HG02610 (cell line): Measurements from ENCODE around the gene MIA3.

Experiments
- ATAC-seq: cut with Tn5 transposase; IDR thresholded peaks from one replicate; pipeline ENCODE4 v1.9.1; 2021; ENCODE audit warnings: mild to moderate bottlenecking, moderate library complexity; ENCODE audit not compliant: unreplicated experiment

Gene MIA3

DNA sequence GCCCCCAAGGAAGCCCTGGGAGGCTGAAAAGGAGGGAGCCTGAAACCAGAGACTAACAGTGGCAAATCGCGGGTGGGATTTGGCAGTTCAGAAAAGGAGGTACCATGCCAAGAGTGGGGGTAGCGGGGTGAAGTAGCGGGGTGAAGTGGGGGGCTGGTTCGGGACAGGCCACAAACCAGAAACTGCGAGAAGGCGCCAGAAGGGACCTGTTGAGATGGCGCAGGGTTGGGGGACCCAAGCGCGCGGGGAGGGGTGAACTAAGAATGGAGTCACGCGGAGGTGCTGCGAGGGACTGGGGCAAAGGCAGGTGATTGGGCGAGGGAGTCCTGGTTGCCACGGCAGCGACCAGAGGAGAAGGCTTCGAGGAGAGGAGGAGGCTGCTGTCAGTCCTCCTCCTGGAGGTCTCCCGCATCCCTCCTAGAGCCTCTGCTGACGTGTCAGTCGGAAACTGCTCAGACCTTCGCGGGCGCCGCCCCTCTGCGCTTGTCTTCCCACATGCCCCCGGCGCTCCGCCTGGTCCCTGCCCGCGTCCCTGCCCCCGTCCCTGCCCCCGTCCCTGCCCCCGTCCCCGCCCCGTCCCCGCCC, 438 bp upstream of the MIA3 start:
- ATAC-seq = peak; percentile 80

DNA sequence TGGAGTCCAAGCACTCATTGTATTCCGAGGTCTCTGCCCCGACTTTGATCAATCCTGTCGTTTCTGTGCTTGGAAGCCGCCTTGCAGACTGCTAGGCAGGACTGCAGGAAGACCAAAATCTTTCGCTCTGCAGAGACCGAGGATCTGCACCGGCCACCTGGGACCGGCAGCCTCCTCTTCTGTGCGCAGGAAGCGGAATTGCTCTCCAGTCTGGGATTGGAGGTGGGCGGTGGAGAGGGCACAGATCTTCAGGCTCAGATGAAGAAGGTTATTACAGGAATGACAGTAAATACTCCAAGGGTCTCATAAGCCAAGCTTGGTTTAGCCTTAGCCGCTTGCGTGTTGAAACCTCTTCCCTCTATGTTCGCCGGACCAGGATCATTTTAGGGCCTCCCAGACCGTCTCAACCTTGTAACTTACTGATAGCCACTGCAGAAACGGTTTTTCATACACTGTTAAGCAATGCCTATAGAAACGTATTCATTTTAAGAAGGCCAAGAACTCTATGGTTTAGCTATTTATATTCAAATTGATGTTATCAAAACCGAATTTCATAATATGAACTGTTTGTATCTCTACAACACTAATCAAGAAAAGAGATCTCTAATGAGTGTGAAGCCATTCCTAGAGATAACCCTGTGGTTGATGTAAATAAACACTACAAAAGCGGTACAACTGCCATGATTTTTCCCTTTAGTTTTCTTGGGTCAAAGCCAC, 1.1 kb downstream of the MIA3 start:
- ATAC-seq = no peak

DNA sequence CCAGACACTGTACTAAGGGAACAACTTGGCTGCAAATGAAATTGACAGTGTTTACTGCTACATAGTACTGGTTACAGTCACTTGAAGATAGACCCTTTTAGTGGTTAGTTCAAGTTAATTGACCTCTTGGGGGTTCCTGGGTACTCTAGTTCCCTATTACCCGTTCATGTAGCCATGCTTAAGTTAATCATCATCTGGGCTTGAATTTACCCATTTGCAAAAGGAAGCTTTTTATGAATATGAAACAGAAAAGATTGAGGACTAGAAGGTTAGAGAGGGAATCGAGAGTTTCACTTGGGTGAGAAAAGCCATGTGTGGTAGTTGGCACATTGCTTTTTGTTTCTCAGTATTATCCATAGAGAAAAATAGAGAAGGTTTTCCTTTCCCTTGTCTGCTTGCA, 2.7 kb downstream of the MIA3 start:
- peak; percentile 34 for ATAC-seq

DNA sequence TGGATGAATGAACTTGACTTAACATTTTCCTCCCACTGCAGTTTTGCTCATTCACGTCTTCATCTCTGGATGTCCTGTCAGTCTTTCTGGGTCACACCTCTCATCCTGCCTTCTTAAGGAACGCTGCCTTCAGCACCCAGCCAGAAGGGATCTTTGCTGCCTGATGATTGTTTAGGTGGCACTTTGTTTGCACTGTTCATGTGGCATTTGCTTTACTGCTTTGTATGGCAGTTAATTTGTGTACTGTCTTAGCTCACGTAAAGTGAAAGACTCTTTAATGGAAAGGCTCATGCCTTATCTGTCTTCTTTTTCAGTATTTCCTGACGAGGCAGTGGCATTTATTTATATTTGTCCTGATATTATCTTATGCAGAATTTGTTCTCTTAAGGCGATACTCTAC, 4.9 kb downstream of the MIA3 start:
- no peak for ATAC-seq

DNA sequence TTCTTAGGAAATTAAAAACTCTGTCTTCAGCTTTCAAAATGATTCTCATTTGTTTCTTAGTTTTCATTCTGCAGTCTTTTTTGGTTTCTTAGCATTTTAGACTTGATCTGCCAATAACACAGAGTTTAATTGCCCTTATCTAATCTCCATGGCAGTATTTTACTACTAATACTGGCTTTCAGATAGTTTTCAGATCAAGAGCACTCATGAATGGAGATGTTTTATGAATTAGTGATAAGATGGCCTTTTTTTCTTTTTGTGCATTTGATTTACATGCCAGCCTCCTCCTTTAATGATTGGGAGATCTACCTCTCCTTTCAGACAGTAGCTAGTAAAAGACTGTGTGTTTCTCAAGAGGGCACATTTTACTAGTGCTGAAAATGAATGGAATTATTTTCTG, 5.6 kb downstream of the MIA3 start:
- no peak for ATAC-seq

DNA sequence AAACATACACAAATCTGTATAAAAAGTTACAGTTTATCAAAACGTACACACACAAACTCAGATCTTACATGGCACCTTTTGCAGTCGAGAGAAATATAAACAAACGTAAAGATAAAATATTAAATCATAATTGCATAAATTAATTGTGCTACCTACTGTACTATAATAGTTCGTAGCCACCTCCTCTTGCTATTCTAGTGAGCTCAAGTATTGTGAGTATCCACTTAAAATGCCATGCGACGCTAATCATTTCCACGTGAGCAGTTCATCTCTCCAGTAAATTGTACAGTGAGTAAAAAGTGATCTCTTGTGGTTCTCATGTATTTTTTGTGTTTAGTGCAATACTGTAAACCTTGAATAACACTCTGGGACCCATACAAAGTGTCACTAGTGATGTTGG, 6.3 kb downstream of the MIA3 start:
- no peak for ATAC-seq

DNA sequence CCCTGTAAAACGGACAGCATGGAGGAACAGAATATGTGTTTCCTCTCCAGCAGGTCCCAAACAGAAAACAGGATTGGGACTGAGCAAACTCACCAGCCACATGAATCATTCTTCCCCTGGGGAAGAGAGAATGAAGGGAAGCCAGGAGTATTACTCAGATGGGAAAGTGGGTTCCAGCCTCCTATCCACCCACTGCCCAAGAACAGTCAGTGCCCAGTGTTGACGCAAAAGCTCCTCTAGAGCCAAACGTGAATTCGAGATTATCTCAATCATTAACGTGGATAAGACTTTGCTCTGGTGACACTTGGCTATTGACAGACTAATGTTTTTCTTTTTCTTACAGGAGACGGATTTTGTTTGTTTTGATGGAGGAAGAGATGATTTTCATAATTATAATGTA, 9.3 kb downstream of the MIA3 start:
- no peak for ATAC-seq

DNA sequence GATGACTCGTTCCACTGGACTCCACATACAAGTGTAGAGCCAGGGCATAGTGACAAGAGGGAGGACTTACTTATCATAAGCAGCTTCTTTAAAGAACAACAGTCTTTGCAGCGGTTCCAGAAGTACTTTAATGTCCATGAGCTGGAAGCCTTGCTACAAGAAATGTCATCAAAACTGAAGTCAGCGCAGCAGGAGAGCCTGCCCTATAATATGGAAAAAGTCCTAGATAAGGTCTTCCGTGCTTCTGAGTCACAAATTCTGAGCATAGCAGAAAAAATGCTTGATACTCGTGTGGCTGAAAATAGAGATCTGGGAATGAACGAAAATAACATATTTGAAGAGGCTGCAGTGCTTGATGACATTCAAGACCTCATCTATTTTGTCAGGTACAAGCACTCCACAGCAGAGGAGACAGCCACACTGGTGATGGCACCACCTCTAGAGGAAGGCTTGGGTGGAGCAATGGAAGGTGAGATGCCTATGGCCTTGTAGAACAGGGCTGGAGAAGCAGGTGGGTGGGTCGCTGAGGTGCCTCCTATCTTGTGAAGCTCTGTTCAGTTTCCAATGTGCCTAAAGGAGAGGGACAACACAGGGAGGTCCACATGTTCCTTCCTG, 12.1 kb downstream of the MIA3 start:
- no peak for ATAC-seq

DNA sequence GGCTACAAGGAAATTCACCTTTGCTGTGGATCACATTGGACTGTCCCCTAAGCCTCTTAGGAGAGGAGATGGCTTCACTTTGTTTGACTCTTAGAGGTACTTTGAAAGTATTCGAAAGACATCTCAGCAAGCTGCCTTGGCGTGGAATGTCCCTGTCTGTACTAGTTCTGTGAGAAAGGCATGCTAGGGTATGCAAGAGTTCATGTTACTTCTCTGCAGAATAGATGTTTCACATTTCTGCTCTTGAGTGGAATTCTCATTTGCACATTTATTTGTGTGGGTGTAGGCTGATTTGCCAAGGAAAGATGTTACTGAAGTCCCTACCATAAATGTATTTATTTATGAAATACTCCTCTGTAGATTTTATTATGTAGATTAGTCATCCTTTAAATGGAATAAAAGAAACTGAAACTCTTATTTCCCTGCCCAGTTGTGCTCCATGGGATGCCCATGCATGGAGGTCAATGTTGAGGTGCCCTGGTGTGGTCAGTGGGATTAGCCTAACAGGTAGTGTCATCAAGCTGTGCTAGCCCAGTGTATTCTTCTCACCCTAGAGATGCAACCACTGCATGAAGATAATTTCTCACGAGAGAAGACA, 13.8 kb downstream of the MIA3 start:
- no peak for ATAC-seq

DNA sequence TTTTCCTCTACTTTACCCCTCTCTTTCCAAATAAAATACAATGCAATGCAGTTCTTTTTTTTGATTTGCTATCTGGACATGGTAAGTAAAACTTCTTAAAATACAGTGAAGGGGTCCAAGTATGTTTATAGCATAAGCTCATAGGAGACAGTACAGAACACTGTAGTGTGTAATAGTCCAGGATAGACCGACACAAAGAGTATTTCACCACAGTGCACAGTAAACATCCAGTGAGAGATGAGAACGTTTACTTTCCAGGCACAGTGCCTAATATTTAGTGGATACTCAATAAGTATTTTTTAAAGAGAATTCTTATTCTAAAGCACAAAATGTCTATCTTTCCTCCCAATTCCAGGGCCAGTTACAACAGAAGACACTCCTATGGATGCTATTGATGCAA, 14.9 kb downstream of the MIA3 start:
- ATAC-seq = no peak

DNA sequence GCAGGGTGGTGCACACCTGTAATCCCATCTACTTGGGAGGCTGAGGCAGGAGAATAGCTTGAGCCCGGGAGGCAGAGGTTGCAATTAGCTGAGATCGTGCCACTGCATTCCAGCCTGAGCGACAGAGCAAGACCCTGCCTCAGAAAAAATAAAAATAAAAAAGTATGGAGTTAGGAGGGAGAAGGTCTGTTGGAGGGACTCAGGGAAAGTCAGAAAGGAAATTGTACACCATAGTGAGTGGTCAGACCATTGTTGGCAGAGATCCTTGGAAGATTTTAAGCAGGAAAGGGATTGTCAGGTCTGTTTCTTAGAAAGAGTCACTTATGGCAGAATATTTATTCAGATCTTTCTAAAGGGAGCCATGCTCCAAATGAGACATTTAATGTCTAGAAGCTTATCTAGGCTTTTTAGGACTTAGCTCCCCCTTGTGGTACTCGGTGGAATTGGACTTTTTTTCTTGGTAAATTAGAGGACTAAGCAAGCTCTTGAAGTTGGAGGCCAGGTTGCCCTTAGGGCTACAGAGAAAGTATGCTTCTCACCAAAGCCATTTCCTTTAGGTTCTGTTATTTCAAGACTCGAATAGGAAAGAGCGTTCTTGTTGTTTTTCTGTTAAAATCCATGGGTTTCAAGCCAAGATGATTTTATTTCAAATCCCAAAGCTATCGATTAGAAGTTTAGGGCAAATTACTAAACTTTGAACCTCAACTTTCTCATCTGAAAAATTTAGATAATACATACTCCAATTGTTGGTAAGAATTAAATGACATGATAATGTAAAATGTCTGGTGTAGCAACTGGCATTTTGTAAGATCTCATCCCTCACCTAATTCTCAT, 16.5 kb downstream of the MIA3 start:
- peak; percentile 71 for ATAC-seq

DNA sequence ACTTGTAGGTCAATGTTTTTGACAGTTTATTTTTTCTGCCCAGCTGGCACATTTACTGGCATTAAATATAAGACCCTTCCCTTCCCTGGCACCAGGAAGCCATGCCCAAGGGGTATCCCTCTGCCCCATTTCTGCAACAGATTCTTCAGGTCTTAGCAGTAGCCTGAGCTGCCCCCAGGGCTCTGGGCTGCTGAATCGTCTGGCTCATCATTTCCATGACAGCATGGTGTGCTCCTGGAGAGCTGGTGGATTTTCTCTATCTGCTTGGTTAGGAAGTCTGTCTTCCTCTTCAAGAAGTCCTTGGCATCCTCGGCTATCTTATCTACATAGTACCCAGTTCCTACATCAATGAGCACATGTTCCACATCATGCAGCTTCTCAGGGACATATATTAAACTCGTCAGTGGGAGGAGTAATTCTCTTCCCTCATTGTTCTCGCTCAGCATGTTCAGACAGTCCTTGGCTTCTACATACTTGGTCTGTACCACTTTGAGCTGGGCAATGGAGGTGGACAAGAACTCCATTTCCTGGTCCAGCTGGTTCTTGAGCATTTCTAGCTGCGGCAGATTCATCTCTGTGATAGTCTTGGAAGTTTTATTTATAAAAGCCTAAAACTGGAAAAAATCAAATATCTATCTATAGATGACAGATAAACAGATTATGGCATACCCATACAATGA, 23.5 kb downstream of the MIA3 start:
- no peak for ATAC-seq

DNA sequence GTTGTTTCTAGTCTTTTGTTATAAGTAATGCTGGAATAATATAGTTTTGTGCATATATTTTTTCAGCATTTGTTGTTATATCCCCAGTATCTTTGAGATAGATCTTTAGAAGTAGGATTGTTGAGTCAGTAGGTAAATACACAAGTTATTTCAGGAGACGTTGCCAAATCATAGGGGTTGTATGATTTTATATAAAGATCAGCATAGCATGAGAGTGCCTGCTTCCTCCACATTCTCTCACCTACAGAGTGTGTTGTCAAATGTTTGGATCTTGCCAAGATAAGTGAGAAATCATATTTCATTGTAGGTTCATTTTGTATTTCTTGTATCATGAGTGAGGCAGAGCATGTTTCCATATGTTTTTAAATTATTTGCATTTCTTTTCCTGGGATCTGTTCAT, 24.6 kb downstream of the MIA3 start:
- no peak for ATAC-seq

DNA sequence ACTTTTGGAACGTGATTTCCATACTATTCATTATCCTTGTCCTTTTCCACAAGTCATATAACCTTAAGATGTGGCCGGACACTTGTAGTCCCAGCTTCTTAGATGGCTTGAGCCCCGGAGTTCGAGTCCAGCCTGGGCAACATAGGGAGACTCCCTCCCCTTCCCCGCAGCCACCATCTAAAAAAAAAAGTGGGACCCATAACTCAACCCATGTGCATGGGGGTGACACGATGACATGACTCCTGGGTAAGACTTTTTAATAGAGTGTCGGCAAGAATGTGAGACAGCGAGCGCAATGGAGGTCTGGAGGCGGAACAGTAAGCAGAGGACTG, 25.7 kb downstream of the MIA3 start:
- no peak for ATAC-seq

DNA sequence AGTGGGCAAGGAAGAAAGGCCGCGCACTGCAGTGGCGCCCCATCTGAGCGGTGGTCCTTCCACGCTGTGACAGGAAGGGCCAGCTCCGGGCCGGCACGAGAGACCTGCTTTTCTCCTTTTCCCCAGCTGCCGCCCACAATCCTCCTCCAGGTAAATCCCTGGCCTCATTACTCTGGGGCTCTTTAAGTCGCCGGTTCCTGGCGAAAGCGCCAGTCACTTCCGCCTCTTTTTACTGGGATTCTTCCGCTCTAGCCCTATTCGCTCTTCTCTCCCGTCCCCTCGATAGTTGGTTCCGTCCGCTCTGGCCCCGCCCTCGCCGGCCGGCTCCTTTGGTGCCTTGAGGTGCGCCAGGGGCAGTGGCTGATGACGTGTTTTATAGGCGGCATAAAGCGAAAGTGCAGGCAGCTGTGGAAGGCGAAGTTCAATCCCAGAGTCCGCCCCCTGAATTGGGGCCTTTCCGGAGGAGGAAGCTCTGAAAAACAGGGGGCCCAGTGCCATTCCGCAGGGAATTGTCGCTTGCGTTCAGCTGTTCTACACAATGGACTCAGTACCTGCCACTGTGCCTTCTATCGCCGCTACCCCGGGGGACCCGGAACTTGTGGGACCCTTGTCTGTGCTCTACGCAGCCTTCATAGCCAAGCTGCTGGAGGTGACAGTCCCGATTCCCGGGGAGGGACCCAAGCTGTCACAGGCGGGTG, 26.2 kb downstream of the MIA3 start:
- ATAC-seq = peak; percentile 97

DNA sequence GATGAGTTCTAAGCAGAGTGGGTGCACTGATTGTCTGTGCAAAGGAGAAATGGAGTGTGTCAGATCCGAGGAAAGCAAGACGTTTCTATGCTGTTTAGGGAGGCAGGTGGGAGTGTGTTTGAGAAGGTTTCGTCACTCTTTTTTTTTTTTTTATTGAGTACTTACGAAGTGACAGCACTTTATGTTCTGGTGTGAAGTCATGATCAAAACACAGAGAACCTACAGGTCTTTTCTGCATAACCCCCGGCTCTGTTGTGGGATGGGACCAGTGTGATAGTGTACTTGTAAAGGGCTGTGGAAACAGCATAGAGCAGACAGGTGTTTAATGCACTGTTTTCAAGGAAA, 26.7 kb downstream of the MIA3 start:
- no peak for ATAC-seq

DNA sequence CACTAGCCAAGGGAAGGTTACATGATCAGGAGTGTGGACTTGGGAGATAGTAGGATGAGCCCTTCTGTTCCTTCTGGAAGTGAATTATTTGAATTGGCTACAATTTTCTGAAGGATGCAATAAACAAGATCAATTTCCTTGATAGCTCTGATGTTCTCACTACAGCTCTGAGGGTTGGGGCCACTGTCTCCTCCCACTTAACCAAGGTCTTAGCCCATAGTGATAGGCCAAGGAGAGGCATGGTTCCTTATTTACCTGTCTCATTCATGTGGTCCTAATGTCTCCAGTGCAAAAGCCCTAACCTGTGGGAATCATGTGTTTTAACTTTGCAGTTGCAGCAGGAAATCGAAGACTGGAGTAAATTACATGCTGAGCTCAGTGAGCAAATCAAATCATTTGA, 34.8 kb downstream of the MIA3 start:
- no peak for ATAC-seq

DNA sequence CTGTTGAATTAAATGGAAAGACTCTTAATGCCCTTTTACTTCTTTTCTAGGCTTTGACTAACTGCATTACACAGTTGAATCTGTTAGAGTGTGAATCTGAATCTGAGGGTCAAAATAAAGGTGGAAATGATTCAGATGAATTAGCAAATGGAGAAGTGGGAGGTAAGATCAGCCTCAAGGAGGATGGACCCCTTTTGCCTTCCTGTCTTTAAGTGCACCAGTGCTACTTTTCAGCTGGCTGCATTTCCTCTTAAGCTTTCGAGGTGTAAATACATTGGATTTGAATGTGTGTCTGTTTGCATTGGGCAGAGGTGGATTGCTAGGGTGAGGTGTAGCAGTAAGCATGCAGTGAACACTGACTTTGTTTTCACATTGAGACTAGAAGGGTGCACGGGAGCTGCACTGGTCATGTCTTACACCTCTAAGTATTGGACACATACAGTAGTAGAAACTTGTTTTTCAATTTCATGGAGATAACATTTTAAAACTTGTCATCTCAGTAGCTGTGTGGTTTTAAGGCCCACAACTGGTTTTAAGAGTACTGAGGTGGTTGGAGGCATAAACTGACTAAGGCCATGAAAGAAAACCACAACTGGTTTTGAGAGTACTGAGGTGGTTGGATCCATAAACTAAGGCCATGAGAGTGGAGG, 35.4 kb downstream of the MIA3 start:
- ATAC-seq = peak; percentile 85

DNA sequence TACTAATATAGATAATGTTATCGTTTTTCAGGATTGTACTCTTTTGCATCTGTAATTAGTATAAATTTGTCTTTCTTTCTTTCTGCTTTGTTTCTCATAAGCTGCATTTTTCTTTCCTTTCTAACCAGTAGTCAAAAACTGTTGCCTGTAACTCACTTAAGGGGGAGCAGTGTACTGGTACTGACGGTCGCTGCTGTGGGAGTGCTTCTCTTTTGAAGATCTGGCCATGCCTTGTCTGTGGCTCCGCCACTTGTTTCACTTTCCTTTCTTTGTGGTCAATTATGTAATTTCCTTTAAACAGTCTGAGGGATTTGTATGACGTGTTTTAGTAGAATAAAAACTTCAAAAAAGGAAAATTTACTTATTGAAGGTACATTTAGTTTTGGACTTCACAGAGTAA, 37.0 kb downstream of the MIA3 start:
- peak; percentile 91 for ATAC-seq
